T-helper 2 cell treated with Interferon-gamma antibody and Interleukin-4, amounts not matched to agents 5 μg/mL and 100 μg/mL, for 36 hours (primary cell): ENCODE measurements around the gene SF3A2.
A peak's percentile ranks its signal among the peaks of the same experiment; 100 is the strongest.

Experiments used
- DNase-seq: peaks from one replicate; pipeline ENCODE4 v3.0.0; 2021; ENCODE audit warnings: low spot score
- H3K27ac Mint-ChIP-seq: one replicate; pipeline ENCODE4 v1.8.0; 2021; ENCODE audit warnings: mild to moderate bottlenecking, mixed read lengths
- H3K27me3 Mint-ChIP-seq: one replicate; pipeline ENCODE4 v1.8.0; 2021; ENCODE audit warnings: low read depth, mixed read lengths
- H3K36me3 Mint-ChIP-seq: one replicate; pipeline ENCODE4 v1.8.0; 2021; ENCODE audit warnings: low read depth, mixed read lengths
- H3K4me1 Mint-ChIP-seq: one replicate; pipeline ENCODE4 v1.8.0; 2021; ENCODE audit warnings: low read depth, mixed read lengths
- H3K4me3 Mint-ChIP-seq: one replicate; pipeline ENCODE4 v1.8.0; 2022; ENCODE audit warnings: mild to moderate bottlenecking, moderate library complexity, mixed read lengths
- H3K9me3 Mint-ChIP-seq: one replicate; pipeline ENCODE4 v1.8.0; 2021; ENCODE audit warnings: mixed read lengths

SF3A2 gene

DNA sequence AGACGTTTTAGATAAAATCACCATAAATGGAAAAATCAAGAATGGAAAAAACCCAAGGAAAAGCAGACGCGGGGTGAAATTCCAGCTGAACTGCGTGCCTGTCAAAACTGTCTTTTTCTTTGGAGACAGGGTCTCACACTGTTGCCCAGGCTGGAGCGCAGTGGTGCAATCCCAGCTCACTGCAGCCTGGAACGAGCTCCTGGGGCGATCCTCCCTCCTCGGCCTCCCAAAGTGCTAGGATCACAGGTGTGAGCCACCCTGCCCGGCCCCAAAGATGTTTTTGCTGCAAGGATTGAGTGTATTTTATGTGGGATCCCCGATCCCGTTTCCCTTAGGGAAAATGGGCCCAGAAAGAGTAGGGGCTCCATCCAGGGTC lies 46.2 kb downstream of the SF3A2 start:
- H3K4me3 Mint-ChIP-seq, result peak overlapping the region; percentile 27

DNA sequence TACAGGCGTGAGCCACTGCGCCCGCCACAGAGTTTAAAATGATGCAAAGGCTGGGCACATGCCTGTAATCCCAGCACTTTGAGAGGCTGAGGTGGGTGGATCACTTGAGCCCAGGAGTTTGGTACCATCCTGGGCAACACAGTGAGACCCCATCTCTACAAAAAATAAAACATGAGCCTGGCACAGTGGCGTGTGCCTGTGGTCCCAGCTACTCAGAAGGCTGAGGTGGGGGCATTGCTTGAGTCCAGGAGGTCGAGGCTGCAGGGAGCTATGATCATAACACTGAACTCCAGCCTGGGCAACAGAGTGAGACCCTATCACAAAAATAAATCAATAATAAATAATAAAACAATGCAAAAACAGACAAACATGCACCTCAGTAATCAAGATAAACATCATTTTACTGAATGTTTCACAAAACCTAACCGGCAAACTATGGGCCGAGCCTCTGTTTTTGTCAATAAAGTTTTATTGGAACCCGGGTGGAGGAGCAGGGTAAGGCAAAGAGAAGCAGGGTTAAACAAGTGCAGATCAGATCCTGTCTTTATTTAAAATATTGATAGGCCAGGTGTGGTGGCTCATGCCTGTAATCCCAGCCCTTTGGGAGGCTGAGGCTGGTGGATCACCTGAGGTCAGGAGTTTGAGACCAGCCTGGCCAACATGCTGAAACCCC lies 47.3 kb downstream of the SF3A2 start:
- Mint-ChIP-seq H3K27me3 (peaks cover 7% of the 10 kb centered on the region), H3K4me1 (peaks cover 17% of the 10 kb centered on the region), H3K9me3 (no peaks in the 10 kb centered on the region), H3K4me3 (no peak overlapping the region), H3K27ac (no peak overlapping the region), H3K36me3 (no peaks in the 10 kb centered on the region)
- no peak for DNase-seq

More for the DNA sequence above, 46.2 kb downstream of the SF3A2 start:
- Mint-ChIP-seq H3K36me3 (no peaks in the 10 kb centered on the region), H3K4me1 (peaks cover 9% of the 10 kb centered on the region), H3K27me3 (peaks cover 7% of the 10 kb centered on the region), H3K9me3 (no peaks in the 10 kb centered on the region), H3K27ac (no peak overlapping the region)
- no peak for DNase-seq

DNA sequence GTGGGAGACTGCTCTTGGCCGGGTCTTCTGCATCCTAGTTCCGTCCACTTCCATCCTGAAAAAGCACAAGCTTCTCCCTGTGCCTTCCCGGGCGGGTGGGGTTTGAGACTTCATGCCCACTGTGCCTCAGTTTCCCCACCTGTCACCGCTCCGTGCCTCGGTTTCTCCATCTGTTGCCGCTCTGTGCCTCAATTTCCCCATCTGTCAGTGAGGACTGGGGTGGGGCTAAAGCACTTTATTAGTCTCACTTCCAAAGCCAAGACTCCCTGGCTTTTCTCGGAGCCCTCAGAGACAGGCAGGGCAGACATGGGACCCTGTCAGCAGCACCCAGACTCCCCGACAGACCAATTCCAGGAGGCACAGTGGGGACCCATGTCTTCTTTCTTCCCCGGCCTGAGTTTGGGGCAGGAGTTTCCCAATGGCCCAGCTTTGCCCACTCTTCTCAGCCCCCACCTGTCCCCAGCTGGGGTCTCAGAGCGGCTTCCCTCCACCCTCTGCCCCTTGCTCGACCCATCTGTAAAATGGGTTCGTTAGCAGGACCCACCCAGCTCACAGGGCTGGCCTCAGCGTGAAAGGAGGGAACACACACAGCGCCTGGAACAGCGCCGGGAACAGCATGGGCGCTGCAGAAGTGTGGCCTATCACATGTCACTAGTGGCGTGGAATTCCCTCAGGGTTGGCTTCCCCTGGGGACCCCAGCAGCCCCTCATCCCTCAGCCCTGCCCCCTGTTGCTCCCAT lies 49.9 kb downstream of the SF3A2 start:
- Mint-ChIP-seq H3K27ac (peak overlapping the region; percentile 7), H3K27me3 (peaks cover 7% of the 10 kb centered on the region), H3K4me3 (no peak overlapping the region), H3K9me3 (no peaks in the 10 kb centered on the region), H3K4me1 (peaks cover 25% of the 10 kb centered on the region), H3K36me3 (peaks cover 9% of the 10 kb centered on the region)
- no peak for DNase-seq

DNA sequence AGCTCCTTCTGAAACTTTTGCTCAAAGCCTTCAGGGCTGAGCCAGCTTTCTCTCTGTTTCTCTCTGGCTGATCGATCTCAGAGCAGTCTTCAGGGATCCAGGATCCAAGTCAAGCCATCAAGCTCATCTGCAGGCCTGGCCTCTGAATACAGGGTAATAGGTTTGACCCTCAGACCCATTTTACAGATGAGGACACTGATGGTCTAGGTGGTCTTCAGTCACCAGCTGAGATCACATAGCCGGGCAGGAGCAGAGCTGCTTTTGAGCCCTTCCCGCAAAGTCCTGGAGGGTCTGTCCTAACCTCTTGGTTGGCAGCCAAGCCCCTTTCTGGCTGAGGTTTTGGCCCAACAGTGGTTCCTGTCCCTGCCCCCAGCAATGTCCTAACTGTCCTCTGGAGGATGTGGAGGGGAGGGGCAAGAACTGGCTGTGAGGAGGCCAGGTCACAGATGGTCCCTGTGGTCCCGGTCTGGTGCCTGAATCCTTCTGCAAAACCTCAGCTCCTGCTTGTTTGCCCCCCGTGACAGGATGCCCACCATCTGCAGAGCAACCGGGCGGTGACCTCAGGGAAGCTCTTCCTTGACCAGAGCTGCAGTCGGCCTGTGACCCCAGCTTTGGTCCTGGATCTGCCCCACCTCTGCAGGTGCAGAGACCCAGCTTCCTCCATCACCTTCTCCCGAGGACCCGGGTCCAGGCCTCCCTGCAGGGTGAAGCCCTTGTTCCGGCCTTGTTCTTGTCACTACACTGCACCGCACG lies 51.1 kb downstream of the SF3A2 start:
- Mint-ChIP-seq H3K4me1 (peaks cover 18% of the 10 kb centered on the region), H3K27ac (peak overlapping the region; percentile 98), H3K27me3 (peaks cover 4% of the 10 kb centered on the region), H3K4me3 (no peak overlapping the region), H3K36me3 (peaks cover 14% of the 10 kb centered on the region), H3K9me3 (no peaks in the 10 kb centered on the region)
- DNase-seq, result no peak

DNA sequence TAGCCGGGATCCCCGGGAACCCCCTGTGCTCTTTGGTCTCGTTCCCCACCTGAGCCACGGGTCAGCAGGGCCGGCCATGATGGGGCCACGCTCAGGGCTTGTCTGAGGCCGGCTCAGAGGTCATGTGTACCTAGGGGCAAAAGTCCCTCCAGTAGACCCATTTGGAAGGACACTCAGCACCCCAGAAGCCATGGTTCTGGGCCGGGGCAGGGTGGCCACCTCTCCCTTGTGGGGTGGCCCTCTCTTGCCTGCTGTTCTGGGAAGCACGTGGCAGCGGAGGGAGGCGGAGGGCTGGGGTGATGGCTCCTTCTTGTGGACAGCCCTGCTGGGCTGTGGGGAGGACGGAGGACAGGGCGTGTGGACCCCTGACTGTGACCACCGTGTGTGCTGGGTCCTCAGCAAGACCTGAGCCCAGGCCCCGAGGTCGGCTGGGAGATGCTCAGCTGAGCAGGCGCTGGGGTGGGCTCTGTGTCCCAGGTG lies 51.8 kb downstream of the SF3A2 start:
- no peaks in the 10 kb centered on the region for H3K27me3 Mint-ChIP-seq
- H3K9me3 Mint-ChIP-seq, result no peaks in the 10 kb centered on the region
- peaks cover 15% of the 10 kb centered on the region for H3K4me1 Mint-ChIP-seq
- no peak for DNase-seq
- peak overlapping the region; percentile 98 for H3K27ac Mint-ChIP-seq
- peak overlapping the region; percentile 89 for H3K4me3 Mint-ChIP-seq
- H3K36me3 Mint-ChIP-seq, result peaks cover 17% of the 10 kb centered on the region

DNA sequence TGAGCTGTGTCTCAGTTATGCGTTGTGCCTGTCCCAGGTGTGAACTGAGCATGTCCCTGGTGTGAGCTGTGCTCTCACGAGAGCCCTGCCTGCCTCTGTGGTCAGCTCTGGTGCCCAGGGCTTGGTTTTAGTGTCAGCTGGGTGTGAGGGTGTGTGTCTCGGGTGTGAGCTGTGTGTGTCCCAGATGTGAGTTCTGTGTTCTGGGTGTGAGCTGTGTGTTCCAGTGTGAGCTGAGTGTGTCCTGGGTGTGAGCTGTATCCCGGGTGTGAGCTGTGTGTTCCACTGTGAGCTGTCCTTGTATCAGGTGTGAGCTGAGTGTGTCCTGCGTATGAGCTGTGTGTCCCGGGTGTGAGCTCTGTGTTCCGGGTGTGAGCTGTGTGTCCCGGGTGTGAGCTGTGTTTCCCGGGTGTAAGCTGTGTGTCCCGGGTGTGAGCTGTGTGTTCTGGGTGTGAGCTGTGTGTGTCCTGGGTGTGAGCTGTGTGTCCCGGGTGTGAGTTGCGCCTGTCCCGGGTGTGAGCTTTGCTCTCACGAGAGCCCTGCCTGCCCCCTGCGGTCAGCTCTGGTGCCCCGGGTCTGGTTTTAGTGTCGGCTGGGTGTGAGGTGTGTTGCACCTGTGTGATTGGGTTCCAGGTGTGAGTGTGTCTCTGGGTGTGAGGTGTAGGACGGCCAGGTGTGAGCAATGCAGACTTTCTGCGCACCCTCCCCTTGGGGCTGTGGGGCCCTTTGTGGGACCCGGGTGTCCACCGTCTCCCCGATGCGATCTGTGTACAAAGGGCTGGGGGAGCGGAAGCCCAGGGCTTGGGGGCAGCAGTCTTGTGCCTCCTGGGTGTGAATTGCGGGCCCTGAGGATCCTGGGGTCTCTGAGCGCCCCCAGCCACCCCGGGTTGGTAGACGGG lies 52.4 kb downstream of the SF3A2 start:
- Mint-ChIP-seq H3K4me3 (peak overlapping the region; percentile 89), H3K27me3 (no peaks in the 10 kb centered on the region), H3K36me3 (peaks cover 21% of the 10 kb centered on the region), H3K27ac (peak overlapping the region; percentile 98), H3K9me3 (no peaks in the 10 kb centered on the region), H3K4me1 (peaks cover 17% of the 10 kb centered on the region)
- no peak for DNase-seq

DNA sequence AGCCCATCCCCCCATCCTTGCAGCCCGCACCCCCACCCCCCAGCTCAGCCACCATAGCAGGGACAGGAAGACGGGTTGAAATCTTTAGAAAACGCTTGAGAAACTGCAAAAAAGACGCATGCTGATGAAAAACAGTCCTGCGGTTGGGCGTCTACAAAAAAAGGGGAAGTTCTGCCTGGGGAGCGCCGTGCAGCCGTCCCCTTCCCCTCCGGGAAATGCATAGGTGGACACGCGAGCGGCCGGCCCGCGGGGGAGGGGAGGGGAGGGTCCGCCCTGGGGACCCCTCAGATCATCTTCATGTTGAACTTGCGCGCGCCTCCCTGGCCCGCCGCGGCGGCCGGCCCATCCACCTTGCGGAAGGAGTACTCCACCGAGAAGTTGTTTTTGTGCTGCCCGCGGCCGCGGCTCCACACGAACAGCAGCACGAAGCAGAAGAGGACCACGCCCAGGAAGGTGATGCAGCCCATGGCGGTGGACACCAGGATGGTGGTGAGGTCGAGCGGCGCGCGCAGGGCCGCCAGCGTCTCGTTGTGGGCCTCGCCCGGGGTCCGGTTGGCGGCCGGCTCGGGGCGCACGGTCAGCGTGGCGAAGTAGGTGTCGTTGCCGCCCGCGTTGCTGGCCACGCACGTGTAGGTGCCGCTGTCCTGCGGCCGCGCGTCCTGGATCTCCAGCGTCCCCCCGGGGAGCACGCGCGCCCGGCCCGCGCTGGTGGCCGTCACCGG lies 53.3 kb downstream of the SF3A2 start:
- Mint-ChIP-seq H3K4me1 (peaks cover 17% of the 10 kb centered on the region), H3K9me3 (no peaks in the 10 kb centered on the region), H3K36me3 (peaks cover 24% of the 10 kb centered on the region), H3K27ac (peak overlapping the region; percentile 98), H3K27me3 (no peaks in the 10 kb centered on the region), H3K4me3 (peak overlapping the region; percentile 89)
- peak; percentile 61 for DNase-seq

DNA sequence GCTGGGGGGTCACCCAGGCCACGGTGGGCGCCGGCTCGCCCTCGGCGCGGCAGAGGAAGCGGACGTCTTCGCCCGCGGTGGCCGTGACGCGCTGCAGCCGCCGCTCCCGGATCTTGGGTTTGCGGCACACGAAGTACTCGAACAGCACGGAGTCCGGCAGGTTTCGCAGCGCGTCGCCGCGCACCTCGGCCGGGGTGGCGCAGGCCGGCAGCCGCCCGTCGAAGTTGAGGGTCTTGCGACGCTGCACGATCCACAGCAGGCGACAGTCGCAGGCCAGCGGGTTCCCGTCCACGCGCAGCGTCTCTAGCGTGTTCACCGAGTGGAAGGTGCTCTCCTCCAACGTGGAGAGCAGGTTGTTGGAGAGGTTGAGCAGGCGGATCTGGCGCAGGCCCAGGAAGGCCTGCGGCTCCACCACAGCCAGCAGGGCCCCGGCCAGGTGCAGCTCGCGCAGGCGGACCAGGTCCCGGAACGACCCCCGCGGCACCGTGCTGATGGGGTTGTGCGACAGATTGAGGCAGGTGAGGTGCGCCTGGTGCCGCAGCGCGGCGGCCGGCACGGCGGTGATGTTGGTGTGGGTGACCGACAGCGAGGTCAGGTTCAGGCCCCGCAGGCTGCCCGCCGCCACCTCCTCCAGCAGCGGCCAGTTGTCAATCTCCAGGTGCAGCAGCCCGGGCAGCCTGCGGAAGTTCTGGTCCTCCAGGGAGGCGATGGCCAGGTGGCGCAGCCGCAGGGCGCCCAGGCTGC lies 54.0 kb downstream of the SF3A2 start:
- no peak for DNase-seq
- H3K36me3 Mint-ChIP-seq, result peaks cover 26% of the 10 kb centered on the region
- peaks cover 17% of the 10 kb centered on the region for H3K4me1 Mint-ChIP-seq
- no peaks in the 10 kb centered on the region for H3K9me3 Mint-ChIP-seq
- peak overlapping the region; percentile 77 for H3K27ac Mint-ChIP-seq
- H3K27me3 Mint-ChIP-seq, result no peaks in the 10 kb centered on the region
- peak overlapping the region; percentile 79 for H3K4me3 Mint-ChIP-seq

DNA sequence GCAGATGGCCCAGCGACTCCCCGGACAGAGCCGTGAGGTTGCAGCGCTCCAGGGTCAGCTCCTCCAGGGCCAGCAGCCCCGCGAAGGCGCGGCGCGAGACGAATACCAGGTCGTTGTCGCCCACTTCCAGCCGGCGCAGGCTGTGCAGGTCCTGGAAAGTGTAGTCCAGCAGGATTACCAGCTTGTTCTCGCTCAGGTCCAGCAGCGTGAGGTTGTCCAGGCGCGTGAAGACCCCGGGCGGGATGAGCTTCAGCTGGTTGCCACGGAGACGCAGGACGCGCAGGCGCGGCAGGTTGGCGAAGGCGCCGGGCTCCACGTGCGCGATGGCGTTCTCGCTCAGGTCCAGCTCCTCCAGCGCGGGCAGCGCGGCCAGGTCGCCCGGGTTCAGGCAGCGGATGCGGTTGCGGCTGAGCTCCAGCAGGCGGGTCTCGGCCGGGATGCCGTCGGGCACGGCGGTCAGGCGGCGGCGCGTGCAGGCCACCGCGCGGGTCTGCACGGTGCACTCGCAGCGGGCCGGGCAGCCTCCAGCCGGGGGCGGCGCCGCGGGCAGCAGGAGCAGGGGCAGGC lies 54.6 kb downstream of the SF3A2 start:
- Mint-ChIP-seq H3K27ac (no peak overlapping the region), H3K4me1 (peaks cover 17% of the 10 kb centered on the region), H3K4me3 (peak overlapping the region; percentile 79), H3K27me3 (no peaks in the 10 kb centered on the region), H3K36me3 (peaks cover 26% of the 10 kb centered on the region), H3K9me3 (no peaks in the 10 kb centered on the region)
- DNase-seq, result no peak

DNA sequence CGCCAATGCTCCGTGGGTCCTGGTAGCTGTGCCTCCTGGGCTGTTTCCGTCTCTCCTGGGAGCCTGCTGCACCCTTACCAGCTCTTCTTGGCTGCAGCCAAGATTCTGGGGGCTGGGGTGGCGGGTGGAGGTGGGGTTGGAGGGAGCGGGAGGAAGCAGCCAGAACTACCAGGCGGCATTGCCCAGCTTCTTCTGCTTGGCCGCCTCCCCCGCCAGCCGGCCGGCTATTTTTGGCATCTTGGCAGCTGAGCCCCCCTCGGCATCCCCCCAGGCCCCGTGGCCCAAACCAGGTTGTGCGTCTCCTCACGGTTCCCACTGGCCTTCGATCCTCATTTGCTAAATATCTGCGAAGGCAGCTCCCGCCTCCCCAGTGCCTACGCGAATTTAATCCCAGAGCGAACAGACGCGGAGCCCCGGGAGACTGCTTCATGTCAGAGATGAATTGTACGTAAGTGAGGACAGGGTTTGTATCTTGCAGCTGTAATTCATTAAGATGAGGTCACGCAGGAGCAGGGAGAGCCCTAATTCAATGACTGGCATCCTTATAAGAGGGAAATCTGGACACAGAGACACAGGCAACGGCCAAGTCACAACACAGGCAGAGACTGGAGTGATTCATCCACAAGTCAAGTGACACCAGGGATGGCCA lies 58.2 kb downstream of the SF3A2 start:
- Mint-ChIP-seq H3K4me1 (peaks cover 2% of the 10 kb centered on the region), H3K27me3 (no peaks in the 10 kb centered on the region), H3K9me3 (no peaks in the 10 kb centered on the region), H3K36me3 (peaks cover 23% of the 10 kb centered on the region), H3K4me3 (no peak overlapping the region), H3K27ac (no peak overlapping the region)
- DNase-seq, result no peak

DNA sequence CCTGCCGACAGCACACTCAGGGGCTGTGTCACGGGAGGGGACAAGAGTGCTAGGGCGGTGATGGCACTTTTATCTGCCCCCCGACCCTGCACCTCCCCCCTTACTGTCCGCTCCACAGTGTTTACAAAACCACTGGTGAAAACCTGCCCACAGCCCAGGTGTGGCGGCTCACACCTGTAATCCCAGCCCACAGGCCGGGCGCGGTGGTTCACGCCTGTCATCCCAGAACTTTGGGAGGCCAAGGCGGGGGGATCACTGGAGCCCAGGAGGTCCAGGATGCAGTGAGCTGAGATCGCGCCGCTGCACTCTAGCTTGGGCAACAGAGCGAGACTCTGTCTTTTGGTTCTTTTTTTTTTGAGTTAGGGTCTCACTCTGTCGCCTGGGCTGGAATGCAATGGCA lies 59.5 kb downstream of the SF3A2 start:
- DNase-seq, result no peak
- Mint-ChIP-seq H3K27ac (no peak overlapping the region), H3K36me3 (peaks cover 17% of the 10 kb centered on the region), H3K9me3 (no peaks in the 10 kb centered on the region), H3K4me1 (peaks cover 2% of the 10 kb centered on the region), H3K4me3 (no peak overlapping the region), H3K27me3 (peaks cover 2% of the 10 kb centered on the region)
